GM12865 (cell line): ENCODE results near the gene SYNCRIP.
"Not testable (repeated sequence)": the region's sequence is repeated elsewhere in the genome, so short reads cannot be mapped to it uniquely, and the experiment has no call there.

Experiments
- DNase-seq: peaks from one replicate; pipeline ENCODE4 v3.0.0; 2010; ENCODE audit warnings: low read depth
- H3K4me3 ChIP-seq: 2 replicates; pipeline ENCODE4 v1.5.1; 2011; ENCODE audit warnings: mild to moderate bottlenecking, low read depth, low read length, control low read depth
- TF ChIP-seq, protein P1 (sequence below): IDR thresholded peaks from 2 replicates; pipeline ENCODE4 v1.5.1; 2011; ENCODE audit warnings: low read length, control low read depth, low read depth, inconsistent platforms; ENCODE audit not compliant: insufficient read depth; ENCODE audit errors: missing control alignments

The SYNCRIP gene

DNA sequence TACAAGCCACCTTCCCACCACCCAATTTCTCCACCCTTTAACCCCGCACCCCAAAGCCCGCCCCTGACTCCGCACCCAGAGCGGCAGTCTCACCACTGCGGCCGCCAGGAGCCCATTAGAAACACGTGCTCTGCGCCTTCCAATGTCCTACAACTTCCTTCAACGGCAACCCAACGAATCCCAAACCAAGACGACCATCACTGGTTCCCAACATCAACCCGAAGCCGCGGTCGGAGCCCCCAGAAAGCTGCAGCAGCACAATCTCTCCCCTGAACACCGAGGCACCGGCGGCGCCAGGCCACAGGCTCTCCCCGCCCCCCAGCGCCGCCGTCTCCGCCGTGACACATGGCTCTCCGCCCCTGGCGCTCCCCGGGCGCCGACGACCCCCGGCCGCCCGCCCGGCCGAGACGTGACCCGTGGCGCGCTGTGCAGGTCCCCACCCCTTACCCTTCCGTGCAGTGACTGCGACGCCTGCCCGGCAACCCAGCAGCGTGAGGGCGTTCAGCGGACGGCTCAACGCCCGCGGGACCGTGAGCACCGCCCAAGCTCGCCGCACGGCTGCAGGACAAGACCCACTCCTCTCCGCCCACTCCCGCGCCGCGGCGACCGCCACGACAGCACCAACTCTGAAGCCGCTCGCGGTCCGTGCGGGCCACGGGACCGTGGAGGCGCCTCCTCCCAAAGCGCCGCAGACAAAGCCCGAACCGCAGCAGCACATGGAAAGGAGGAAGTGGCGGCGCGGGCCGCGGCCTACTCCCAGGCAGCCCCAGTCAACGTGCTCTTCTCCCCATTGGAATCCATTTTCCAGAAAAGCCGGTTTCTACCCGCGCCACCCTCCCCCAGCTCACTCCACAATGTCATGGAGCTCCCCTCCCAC lies 551 bp downstream of the SYNCRIP start:
- TF ChIP-seq, protein P1, sequence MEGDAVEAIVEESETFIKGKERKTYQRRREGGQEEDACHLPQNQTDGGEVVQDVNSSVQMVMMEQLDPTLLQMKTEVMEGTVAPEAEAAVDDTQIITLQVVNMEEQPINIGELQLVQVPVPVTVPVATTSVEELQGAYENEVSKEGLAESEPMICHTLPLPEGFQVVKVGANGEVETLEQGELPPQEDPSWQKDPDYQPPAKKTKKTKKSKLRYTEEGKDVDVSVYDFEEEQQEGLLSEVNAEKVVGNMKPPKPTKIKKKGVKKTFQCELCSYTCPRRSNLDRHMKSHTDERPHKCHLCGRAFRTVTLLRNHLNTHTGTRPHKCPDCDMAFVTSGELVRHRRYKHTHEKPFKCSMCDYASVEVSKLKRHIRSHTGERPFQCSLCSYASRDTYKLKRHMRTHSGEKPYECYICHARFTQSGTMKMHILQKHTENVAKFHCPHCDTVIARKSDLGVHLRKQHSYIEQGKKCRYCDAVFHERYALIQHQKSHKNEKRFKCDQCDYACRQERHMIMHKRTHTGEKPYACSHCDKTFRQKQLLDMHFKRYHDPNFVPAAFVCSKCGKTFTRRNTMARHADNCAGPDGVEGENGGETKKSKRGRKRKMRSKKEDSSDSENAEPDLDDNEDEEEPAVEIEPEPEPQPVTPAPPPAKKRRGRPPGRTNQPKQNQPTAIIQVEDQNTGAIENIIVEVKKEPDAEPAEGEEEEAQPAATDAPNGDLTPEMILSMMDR = no peak
- peak; percentile 62 for DNase-seq
- peak overlapping the region; percentile 75 for H3K4me3 ChIP-seq

DNA sequence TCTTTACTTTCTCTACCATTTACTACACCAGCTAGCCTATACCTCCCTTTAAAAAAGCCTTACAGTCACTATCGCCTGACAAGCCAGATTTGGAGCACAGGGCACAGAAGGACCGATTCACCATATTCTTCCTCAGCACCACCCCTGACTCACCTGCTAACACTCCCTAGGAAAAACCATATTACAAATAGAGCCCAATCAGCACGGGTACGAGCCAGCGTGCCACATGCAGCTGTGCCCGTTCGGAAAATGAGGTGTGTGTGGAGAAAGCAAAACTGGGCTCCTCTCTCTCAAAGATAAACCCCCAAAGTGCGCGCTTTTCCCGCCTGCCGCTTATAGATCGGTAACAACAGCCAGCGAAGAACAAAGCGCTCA lies 1.2 kb downstream of the SYNCRIP start:
- TF ChIP-seq, protein P1 = no peak
- DNase-seq = no peak
- peak overlapping the region; percentile 75 for H3K4me3 ChIP-seq

GRCh38 chr6:85640821-85641220 lies 1.9 kb downstream of the SYNCRIP start:
- TF ChIP-seq, protein P1 = no peak
- DNase-seq = no peak
- H3K4me3 ChIP-seq = peak overlapping the region; percentile 75

DNA sequence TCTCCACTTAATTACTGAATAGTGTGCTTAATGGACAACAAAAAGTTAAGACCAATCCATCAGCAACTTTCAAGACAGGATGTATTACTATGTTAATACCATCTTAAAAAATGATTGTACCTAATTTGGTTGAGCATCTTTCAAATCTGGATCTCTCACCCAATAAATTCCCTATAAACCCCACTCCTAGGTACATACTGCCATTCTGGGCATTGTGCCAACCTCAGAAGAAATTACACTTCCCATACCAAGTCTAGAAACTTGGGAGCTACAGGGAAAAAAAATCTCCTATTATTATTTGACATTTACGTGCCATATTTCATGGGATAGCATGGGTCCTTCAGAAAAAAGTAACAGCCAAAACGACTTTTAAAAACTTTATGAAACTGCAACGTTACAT lies 5.1 kb downstream of the SYNCRIP start:
- H3K4me3 ChIP-seq = no peak overlapping the region
- TF ChIP-seq, protein P1 = no peak
- DNase-seq = no peak

DNA sequence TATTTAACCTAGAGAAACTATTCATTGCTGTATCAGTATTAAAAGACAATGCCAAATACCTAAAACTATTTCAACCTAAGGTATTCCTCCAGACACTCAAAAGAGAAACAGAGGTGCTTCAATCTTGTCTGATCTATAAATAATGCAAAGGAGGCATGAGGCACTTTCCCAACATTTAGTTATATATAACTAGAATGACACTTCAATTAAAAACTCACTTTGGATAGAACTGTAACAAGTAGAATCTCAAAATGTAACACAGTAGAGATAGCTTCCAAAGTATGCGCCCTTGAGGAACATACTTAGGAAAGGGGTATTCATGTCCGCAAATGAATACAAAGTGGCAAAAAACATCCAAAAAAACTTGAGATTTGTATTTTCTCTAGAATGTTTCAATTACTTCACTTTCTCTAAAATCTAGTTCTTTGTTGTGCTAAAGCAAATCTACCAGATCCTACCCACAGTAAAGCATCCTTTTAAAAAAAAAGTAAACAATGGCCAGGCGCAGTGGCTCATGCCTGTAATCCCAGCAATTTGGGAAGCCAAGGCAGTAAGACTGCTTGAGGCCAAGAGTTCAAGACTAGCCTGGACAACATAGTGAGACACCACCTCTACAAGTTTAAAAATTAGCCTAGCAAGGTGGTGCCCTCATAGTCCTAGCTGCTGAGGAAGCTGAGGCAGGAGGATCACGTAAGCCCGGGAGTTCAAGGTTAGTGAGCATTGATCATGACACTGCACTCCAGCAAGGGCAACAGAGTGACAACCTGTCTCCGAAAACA lies 10.3 kb downstream of the SYNCRIP start:
- no peak for DNase-seq
- H3K4me3 ChIP-seq = no peak overlapping the region
- TF ChIP-seq, protein P1 = no peak

- H3K4me3 ChIP-seq, DNase-seq: not testable (repeated sequence)
These were observed 11.6 kb downstream of the SYNCRIP start for GRCh38 chr6:85631117-85631516.

DNA sequence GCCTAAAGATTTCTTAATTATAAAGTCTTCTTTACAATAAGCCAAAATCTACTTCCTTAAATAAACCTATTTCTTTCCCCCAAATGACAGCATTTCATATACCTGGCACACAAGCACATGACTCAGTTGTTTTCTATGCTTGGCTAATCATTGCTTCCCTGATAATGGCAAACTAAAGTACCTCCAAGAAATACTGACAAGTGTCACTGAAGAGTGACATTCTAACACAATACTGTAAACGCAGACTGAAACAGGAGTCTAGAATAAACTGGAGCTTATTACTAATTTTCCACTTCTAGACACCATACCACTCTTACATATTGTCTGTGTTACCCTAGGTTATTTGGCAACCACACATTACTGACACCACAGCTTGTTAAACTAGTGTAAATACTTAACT lies 14.3 kb downstream of the SYNCRIP start:
- TF ChIP-seq, protein P1 = no peak
- no peak overlapping the region for H3K4me3 ChIP-seq
- no peak for DNase-seq
